Right lobe of liver (tissue), 6 donors: ENCODE data around the gene KLF11. TPM values are rescaled to one million over a fixed set of nuclear protein-coding genes. Genes with fewer than 3 reads are reported as not detected.

Experiments
- ATAC-seq, 4 donors: fragments of 200-7000 bp; cut with Tn5 transposase; one replicate each; pipeline ENCODE4 v1.9.1; 2020; ENCODE audit warnings: mild to moderate bottlenecking in 4 of 4, moderate library complexity in 4 of 4
- DNase-seq, 3 donors: peaks; one replicate each; pipeline ENCODE4 v3.0.0-alpha.2; 2020
- H3K27ac ChIP-seq, 3 donors: fragments of 200-600 bp; one replicate each; pipeline ENCODE4 v1.8.0; 2022
- H3K27me3 ChIP-seq, 2 donors: fragments of 200-600 bp; one replicate each; pipeline ENCODE4 v1.8.0; 2022
- H3K36me3 ChIP-seq, 4 donors: fragments of 200-600 bp; sonication (generic) in 1 of 4; one replicate each; pipeline versions ENCODE4 v1.5.1 to v1.8.0; 2017 to 2022; ENCODE audit warnings: control low read depth in 1 of 4
- H3K4me1 ChIP-seq, 4 donors: fragments of 200-600 bp; sonication (generic) in 1 of 4; one replicate each; pipeline versions ENCODE4 v1.5.1 to v1.8.0; 2017 to 2022; ENCODE audit warnings: control low read depth in 1 of 4
- H3K4me3 ChIP-seq, 3 donors: fragments of 200-600 bp; one replicate each; pipeline ENCODE4 v1.8.0; 2022
- H3K9me3 ChIP-seq, 4 donors: fragments of 200-600 bp; sonication (generic) in 1 of 4; one replicate each; pipeline versions ENCODE4 v1.5.1 to v1.8.0; 2017 to 2022; ENCODE audit warnings: control low read depth in 1 of 4
- POLR2A ChIP-seq: fragments of 450-650 bp; IDR thresholded peaks from one replicate; pipeline ENCODE4 v1.6.1; 2017; ENCODE audit warnings: antibody characterized with exemption, mild to moderate bottlenecking
- WGBS: methylation state at CpG from one replicate; pipeline ENCODE4 v1.1.6; 2018; ENCODE audit warnings: low coverage, low lambda C conversion rate; ENCODE audit not compliant: insufficient coverage; ENCODE audit errors: missing lambda C conversion rate; 5-methylcytosine and 5-hydroxymethylcytosine counted together
- intact Hi-C, 2 donors: fragments of 100-400 bp; cut with DNase I; formaldehyde crosslinking; loops; one replicate each; pipeline versions ENCODE4 v1.11.2 to v1.14.1; 2022
- total RNA-seq, 6 experiments: library from RNA; depleted of rRNA in 2 of 6; stranded (reverse); fragments of >200 nt in 2 of 6; fragmentation: NEBNext Ultra II Directional in 3 of 6; extraction: Animal tissue kit (Norgen Biotek cat#: 25700) in 3 of 6; gene quantifications; one replicate each; pipeline versions ENCODE4 v1.1.0 to v1.2.4, GENCODE V29; 2016 to 2023
- TF ChIP-seq, protein P1 (sequence below), 4 donors: fragments of 200-600 bp in 3 of 4; fragments of 450-650 bp in 1 of 4; IDR thresholded peaks; one replicate each; pipeline versions ENCODE4 v1.5.1 to v1.8.0; 2016 to 2022; ENCODE audit warnings: antibody characterized with exemption in 4 of 4, mild to moderate bottlenecking in 2 of 4
- donor health status: DM: no; HTN: yes; CAD: no.
- donor health status: DM: no; HTN: no; CAD: no.
- donor health status: DM: no; HTN: no; CAD: no.
- donor health status: DM: no; HTN: yes; CAD: no.
- donor health status: DM: no; HTN: yes; CAD: no.

KLF11 gene
- total RNA-seq, 6 experiments from 2014 or later = 10.9 to 40.1 (median 27.8) TPM

DNA sequence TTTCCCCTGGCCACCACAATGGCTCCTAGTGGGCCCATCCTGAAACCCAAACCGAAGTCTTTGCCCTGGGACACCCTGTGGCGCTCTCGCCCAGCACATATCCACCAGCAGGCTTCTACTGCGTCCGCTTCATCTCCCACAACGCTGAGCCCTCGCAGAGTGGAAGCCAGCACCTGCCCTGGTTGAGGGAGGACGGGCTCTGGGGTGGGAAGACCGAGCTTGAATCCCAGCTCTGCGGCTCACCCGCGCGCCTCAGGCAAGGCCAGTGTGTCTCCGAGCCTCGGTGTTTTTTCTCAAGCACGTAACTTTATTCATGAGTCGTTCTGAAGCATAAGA, 15.6 kb downstream of the KLF11 start:
- TF ChIP-seq POLR2A = no peak
- TF ChIP-seq, protein P1, sequence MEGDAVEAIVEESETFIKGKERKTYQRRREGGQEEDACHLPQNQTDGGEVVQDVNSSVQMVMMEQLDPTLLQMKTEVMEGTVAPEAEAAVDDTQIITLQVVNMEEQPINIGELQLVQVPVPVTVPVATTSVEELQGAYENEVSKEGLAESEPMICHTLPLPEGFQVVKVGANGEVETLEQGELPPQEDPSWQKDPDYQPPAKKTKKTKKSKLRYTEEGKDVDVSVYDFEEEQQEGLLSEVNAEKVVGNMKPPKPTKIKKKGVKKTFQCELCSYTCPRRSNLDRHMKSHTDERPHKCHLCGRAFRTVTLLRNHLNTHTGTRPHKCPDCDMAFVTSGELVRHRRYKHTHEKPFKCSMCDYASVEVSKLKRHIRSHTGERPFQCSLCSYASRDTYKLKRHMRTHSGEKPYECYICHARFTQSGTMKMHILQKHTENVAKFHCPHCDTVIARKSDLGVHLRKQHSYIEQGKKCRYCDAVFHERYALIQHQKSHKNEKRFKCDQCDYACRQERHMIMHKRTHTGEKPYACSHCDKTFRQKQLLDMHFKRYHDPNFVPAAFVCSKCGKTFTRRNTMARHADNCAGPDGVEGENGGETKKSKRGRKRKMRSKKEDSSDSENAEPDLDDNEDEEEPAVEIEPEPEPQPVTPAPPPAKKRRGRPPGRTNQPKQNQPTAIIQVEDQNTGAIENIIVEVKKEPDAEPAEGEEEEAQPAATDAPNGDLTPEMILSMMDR (IDR thresholded peaks at IDR 0.05) = no peak
- H3K36me3 ChIP-seq = peaks cover 0 to 14% (median 6%) of the 10 kb centered on the region in 4 donors
- intact Hi-C loops = loop anchor here (10.0 kb wide), 1 partner anchor 254 kb away; no protein-coding TSS in a partner anchor
- no peaks in the 10 kb centered on the region for H3K4me1 ChIP-seq
- no CpG with 5 or more reads among the region's 17 CpGs for WGBS
- ATAC-seq = no peak
- H3K27me3 ChIP-seq = no peaks in the 10 kb centered on the region
- no peak overlapping the region for H3K27ac ChIP-seq
- no peak overlapping the region for H3K4me3 ChIP-seq
- H3K9me3 ChIP-seq = no peaks in the 10 kb centered on the region
- DNase-seq = peak in 2 of 3 donors; percentile 6 to 51

DNA sequence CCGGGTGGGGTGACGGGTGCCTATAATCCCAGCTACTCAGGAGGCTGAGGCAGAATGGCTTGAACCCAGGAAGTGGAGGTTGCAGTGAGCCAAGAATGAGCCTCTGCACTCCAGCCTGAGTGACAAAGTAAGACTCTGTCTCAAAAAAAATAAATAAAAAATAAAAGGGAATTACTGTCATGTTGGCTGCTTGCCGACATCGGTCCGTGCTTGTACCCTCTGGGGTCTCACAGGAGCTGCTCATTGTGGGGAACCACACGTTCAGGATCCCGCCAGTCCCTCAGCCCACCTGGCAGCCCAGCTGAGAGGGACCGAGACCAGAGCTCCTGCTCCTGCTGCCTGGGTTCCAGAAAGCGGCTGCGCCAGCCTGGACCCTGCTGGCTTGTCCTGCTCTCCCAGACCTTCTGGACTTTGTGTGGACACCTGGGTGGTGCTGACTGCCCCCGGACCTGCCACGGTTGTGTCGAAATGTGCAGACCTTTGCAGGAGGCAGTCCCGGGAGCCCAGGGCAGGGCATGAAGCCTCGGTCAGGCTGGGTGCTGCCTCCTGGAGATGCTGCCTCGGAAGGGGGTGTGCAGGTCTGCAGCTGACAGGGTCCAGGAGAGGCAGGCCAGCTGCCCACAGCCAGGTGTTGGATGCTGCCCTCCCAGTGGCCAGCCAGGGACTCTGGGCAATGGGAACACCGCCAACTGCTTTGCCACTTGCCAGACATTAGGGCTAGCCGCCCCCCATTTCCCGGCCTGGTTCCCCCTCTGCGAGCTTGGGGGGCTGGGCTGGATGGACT, 16.4 kb downstream of the KLF11 start:
- WGBS = 91% methylated on average over 6 of the region's 20 CpGs
- TF ChIP-seq, protein P1 (IDR thresholded peaks at IDR 0.05) = no peak
- TF ChIP-seq POLR2A = no peak
- Histone ChIP-seq H3K27ac (no peak overlapping the region), H3K4me1 (no peaks in the 10 kb centered on the region), H3K36me3 (peaks cover 0 to 7% (median 3%) of the 10 kb centered on the region in 4 donors), H3K27me3 (no peaks in the 10 kb centered on the region), H3K4me3 (no peak overlapping the region), H3K9me3 (no peaks in the 10 kb centered on the region)
- intact Hi-C loops = loop anchor here (10.0 kb wide), 1 partner anchor 255 kb away; no protein-coding TSS in a partner anchor
- peak in 3 of 4 donors; percentile 12 to 16 (median 14) for ATAC-seq
- peak in 2 of 3 donors; percentile 19 to 54 for DNase-seq

DNA sequence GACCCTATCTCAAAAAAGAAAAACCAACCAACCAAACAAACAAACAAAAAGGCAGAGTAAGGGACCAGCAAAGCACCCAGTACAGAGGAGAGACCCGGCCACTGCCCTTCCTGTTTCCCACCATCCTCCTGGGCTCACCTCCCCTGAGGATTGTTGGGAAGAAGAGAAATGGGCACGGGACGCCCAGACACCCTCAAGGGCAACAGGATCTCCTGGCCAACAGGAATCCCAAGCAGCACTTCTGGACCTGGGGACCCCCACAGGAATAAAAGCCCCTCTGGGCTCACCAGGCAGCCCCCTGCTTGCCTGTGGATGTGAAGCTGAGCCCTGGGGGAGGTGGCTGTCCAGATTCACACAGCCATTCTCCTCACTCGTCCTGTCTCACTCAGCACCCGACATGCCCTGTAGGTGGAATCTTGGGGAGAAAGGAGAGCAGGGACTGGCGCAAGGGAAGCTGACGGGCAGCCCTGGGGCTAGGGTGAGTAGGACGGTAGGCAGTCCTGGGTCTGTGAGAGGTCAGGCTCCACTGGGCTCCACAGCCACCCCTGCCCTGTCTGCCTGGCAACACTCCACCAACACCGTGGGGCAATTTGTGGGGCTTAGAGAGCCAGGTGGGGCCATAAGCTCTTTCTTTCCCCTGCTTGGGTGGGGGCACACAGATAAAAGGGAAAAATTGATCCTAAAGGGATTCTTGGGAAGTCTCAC, 18.0 kb downstream of the KLF11 start:
- no peak for TF ChIP-seq POLR2A
- TF ChIP-seq, protein P1 (IDR thresholded peaks at IDR 0.05) = no peak
- H3K36me3 ChIP-seq = no peaks in the 10 kb centered on the region
- DNase-seq (peak in 1 of 3 donors; percentile 48), ATAC-seq (no peak)
- no peak overlapping the region for H3K4me3 ChIP-seq
- H3K4me1 ChIP-seq = no peaks in the 10 kb centered on the region
- intact Hi-C loops = no loop called here
- WGBS = 78% methylated on average over 3 of the region's 9 CpGs
- H3K9me3 ChIP-seq = no peaks in the 10 kb centered on the region
- no peak overlapping the region for H3K27ac ChIP-seq
- H3K27me3 ChIP-seq = no peaks in the 10 kb centered on the region

DNA sequence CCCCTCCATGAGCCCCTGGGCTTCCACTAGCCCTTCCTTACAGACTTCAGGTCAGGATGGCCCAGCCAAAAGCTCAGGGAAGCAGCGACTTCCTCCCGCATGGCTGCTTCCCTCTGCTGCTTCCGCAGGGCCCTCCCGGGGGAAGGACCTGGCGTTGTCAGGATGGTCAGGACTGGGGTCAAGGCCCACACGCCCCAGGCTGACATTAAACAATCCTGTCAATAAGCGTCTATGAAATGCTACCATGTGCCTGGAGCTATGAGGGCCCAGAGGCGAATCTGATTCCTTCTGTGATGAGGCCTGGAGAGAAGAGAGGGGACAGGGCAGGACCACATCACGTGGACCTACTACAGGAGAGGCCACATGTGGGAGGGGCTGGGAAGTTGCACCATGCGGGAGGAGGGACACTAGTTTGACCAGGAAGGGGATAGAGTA, 19.6 kb downstream of the KLF11 start:
- Histone ChIP-seq H3K36me3 (no peaks in the 10 kb centered on the region), H3K9me3 (no peaks in the 10 kb centered on the region), H3K4me3 (no peak overlapping the region), H3K27ac (no peak overlapping the region), H3K27me3 (no peaks in the 10 kb centered on the region), H3K4me1 (no peaks in the 10 kb centered on the region)
- no peak for TF ChIP-seq POLR2A
- TF ChIP-seq, protein P1 (IDR thresholded peaks at IDR 0.05) = no peak
- peak; percentile 11 to 40 (median 28) for ATAC-seq
- 47% methylated on average over 8 of the region's 10 CpGs for WGBS
- intact Hi-C loops = no loop called here
- peak in 1 of 3 donors; percentile 45 for DNase-seq
